AG04449 (cell line): ENCODE measurements around the gene FAM161A.
"Not testable (repeated sequence)": the region's sequence is repeated elsewhere in the genome, so short reads cannot be mapped to it uniquely, and the experiment has no call there.

Experiments used
- CTCF ChIA-PET: fragments of 350-600 bp; formaldehyde crosslinking; extraction: SDS; loops from one replicate; lab custom pipeline; 2021; ENCODE audit warnings: antibody characterized with exemption; lab: Yijun Ruan, JAX
- POLR2A ChIA-PET: fragments of 400-600, 350-600 bp; formaldehyde crosslinking; extraction: SDS; loops from one replicate; lab custom pipeline; 2020; ENCODE audit warnings: antibody characterized with exemption, inconsistent platforms; lab: Yijun Ruan, JAX
- DNase-seq: peaks from one replicate; pipeline ENCODE4 v3.0.0-alpha.2; 2010; ENCODE audit warnings: low read depth, low spot score
- H3K4me3 ChIP-seq: 2 replicates; pipeline ENCODE4 v1.5.1; 2011; ENCODE audit warnings: low read depth, mild to moderate bottlenecking, control low read depth, low read length
- CTCF ChIP-seq: IDR thresholded peaks from one replicate; pipeline ENCODE4 v1.5.1; 2011; ENCODE audit warnings: mild to moderate bottlenecking, moderate library complexity, low read length, control low read depth, inconsistent platforms; ENCODE audit not compliant: insufficient read depth; ENCODE audit errors: missing control alignments

The FAM161A gene

GRCh38 chr2:61816480-61817355, 37.1 kb downstream of the FAM161A start:
- TF ChIP-seq CTCF = no peak
- ChIA-PET POLR2A (no interaction called here), CTCF (no interaction called here)
- no peak for DNase-seq
- no peak overlapping the region for H3K4me3 ChIP-seq

- CTCF ChIA-PET = interaction anchor here (1.0 kb wide), 1 partner anchor 10 kb away, joined by 3 read pairs; no protein-coding TSS in a partner anchor
Observed at GRCh38 chr2:61814539-61815160, 39.2 kb downstream of the FAM161A start.

GRCh38 chr2:61813314-61813713, 40.5 kb downstream of the FAM161A start:
- ChIA-PET POLR2A (interaction anchor here (0.8 to 1.1 kb wide), 2 partner anchors 49 to 146 kb away, joined by 3 to 4 read pairs; no protein-coding TSS in a partner anchor), CTCF (interaction anchor here (1.0 kb wide), 1 partner anchor 11 kb away, joined by 3 read pairs; no protein-coding TSS in a partner anchor)
- not testable (repeated sequence) for H3K4me3 ChIP-seq, DNase-seq

More at GRCh38 chr2:61814539-61815160, 39.2 kb downstream of the FAM161A start:
- no peak for TF ChIP-seq CTCF
- no peak for DNase-seq
- POLR2A ChIA-PET = no interaction called here
- no peak overlapping the region for H3K4me3 ChIP-seq

DNA sequence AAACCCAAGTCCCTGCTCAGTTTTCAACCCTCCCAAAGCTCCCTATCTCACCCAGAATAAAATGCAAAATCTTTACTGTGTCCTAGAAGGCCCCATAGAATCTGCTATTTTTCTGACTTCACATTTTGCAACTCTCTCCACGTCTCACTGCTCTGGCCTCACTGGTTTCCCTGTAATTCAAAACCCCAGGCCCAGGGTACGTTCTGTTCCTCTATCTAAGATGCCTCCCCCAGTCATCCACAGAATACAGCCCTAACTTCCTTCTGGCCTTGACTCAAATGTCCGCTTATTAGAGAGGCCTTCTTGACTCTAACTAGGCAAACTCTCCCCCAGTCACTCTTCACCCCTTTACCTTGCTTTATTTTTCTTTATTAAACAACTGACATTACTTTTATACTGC, 42.0 kb downstream of the FAM161A start:
- DNase-seq = no peak
- TF ChIP-seq CTCF = no peak
- ChIA-PET POLR2A (no interaction called here), CTCF (no interaction called here)
- H3K4me3 ChIP-seq = no peak overlapping the region

DNA sequence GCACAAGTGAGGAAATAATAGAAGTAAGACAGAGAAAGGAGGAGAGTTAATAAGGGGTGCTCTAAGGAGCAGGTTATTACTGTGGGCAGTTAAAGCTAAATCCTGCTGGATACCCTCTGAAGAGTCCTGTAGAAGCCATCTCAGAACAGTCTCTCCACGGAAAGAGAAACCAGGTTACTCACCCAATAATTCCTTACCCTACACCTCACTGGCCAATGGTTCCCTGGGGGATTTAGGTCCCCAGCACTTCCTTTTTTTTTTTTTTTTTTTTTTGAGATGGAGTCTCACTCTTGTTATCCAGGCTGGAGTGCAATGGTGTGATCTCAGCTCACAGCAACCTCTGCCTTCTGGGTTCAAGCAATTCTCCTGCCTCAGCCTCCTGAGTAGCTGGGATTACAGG, 43.7 kb downstream of the FAM161A start:
- DNase-seq, H3K4me3 ChIP-seq, POLR2A ChIA-PET, CTCF ChIA-PET: not testable (repeated sequence)

- POLR2A ChIA-PET, DNase-seq, H3K4me3 ChIP-seq, CTCF ChIA-PET: not testable (repeated sequence)
Observed at GRCh38 chr2:61808693-61809092, 45.2 kb downstream of the FAM161A start.

- TF ChIP-seq CTCF = no peak
- POLR2A ChIA-PET = interaction anchor here (0.6 kb wide), 1 partner anchor 98 kb away, joined by 3 read pairs; the partner anchor contains the start of gene COMMD1
- no peak for DNase-seq
- H3K4me3 ChIP-seq = no peak overlapping the region
- CTCF ChIA-PET = no interaction called here
Observed at GRCh38 chr2:61807036-61807757, 46.7 kb downstream of the FAM161A start.
